DND-41 (cell line): ENCODE measurements around the gene ELAPOR1.
A peak's percentile ranks its signal among the peaks of the same experiment; 100 is the strongest.

Experiments
- ATAC-seq: fragments of 200-7000 bp; cut with Tn5 transposase; 3 replicates; pipeline ENCODE4 v1.9.1; 2021; ENCODE audit warnings: low read depth; ENCODE audit not compliant: insufficient read depth
- DNase-seq: peaks from one replicate; pipeline ENCODE4 v3.0.0-alpha.2; 2020
- H2AFZ ChIP-seq: 2 replicates; pipeline ENCODE4 v1.6.0; 2012; ENCODE audit warnings: low read depth, low read length
- H3K27ac ChIP-seq: 2 replicates; pipeline ENCODE4 v1.5.1; 2012; ENCODE audit warnings: low read length, inconsistent platforms
- H3K27me3 ChIP-seq: fragments of 200-600 bp; sonication (generic); 2 replicates; pipeline ENCODE4 v1.6.0; 2012; ENCODE audit warnings: low read length, mild to moderate bottlenecking, inconsistent platforms; ENCODE audit not compliant: insufficient read depth, poor library complexity
- H3K36me3 ChIP-seq: 2 replicates; pipeline ENCODE4 v1.5.1; 2012; ENCODE audit warnings: low read length, inconsistent platforms; ENCODE audit not compliant: insufficient read depth
- H3K4me1 ChIP-seq: 2 replicates; pipeline ENCODE4 v1.5.1; 2012; ENCODE audit warnings: mild to moderate bottlenecking, low read length; ENCODE audit not compliant: insufficient read depth
- H3K4me2 ChIP-seq: 2 replicates; pipeline ENCODE4 v1.6.0; 2012; ENCODE audit warnings: mild to moderate bottlenecking, moderate library complexity, low read length, inconsistent platforms; ENCODE audit not compliant: insufficient read depth
- H3K4me3 ChIP-seq, 2 experiments: fragments of 200-600 bp in 1 of 2; shearing (Covaris generic) in 1 of 2; 2 replicates each; pipeline ENCODE4 v1.5.1; 2012 to 2016; ENCODE audit warnings: inconsistent platforms in 2 of 2, low read length in 2 of 2, mild to moderate bottlenecking in 2 of 2, low read depth in 1 of 2, moderate library complexity in 1 of 2
- H3K79me2 ChIP-seq: 2 replicates; pipeline ENCODE4 v1.6.0; 2012; ENCODE audit warnings: low read length, inconsistent platforms; ENCODE audit not compliant: insufficient read depth
- H3K9ac ChIP-seq: 2 replicates; pipeline ENCODE4 v1.6.0; 2012; ENCODE audit warnings: low read depth, mild to moderate bottlenecking, inconsistent platforms, low read length, moderate library complexity
- H3K9me3 ChIP-seq: 2 replicates; pipeline ENCODE4 v1.5.1; 2012; ENCODE audit warnings: low read length, moderate library complexity, mild to moderate bottlenecking, inconsistent platforms; ENCODE audit not compliant: insufficient read depth, severe bottlenecking
- H4K20me1 ChIP-seq: 2 replicates; pipeline ENCODE4 v1.6.0; 2012; ENCODE audit warnings: low read length; ENCODE audit not compliant: insufficient read depth
- CTCF ChIP-seq: IDR thresholded peaks from 2 replicates; pipeline ENCODE4 v1.5.1; 2012; ENCODE audit warnings: borderline replicate concordance, low read length, moderate library complexity, mild to moderate bottlenecking; ENCODE audit not compliant: poor library complexity, severe bottlenecking; ENCODE audit errors: extremely low read depth
- EZH2 ChIP-seq: IDR thresholded peaks from 3 replicates; pipeline ENCODE4 v1.6.1; 2012; ENCODE audit warnings: borderline replicate concordance, low read depth, mild to moderate bottlenecking, moderate library complexity, low read length, inconsistent platforms; ENCODE audit not compliant: severe bottlenecking

The ELAPOR1 gene

DNA sequence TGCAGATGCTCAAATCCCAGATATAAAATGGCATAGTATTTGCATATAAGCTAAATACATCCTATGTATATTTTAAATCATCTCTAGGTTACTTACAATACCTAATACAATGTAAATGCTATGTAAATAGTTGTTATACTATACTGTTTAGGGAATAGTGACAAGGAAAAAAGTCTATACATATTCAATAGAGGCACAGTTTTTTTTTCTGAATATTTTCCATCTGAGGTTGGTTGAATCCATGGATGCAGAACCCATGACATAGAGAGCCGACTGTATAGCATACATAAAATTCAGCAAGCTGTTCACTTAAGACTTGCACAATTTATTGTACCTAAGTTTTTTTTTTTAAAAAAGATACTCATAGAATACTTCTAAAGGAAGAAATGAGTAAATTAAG, 44.6 kb upstream of the ELAPOR1 start:
- H3K4me1 ChIP-seq: peaks cover under 1% of the 10 kb centered on the region; the same call in 1 of the 2 replicates
- H3K36me3 ChIP-seq: peaks cover 14% of the 10 kb centered on the region; the same call in 1 of the 2 replicates
- no peaks in the 10 kb centered on the region for H4K20me1 ChIP-seq
- no peak overlapping the region for H2AFZ ChIP-seq
- no peaks in the 10 kb centered on the region for H3K9me3 ChIP-seq
- ATAC-seq (no peak), DNase-seq (no peak)
- no peak overlapping the region for H3K9ac ChIP-seq
- no peak overlapping the region for H3K27ac ChIP-seq
- H3K4me3 ChIP-seq: no peak overlapping the region
- TF ChIP-seq EZH2 (no peak), CTCF (no peak)
- H3K27me3 ChIP-seq: no peaks in the 10 kb centered on the region
- peaks cover 10% of the 10 kb centered on the region; the same call in 1 of the 2 replicates for H3K79me2 ChIP-seq
- no peak overlapping the region for H3K4me2 ChIP-seq

- peak within 1 kb of the TSS; percentile 80 for H2AFZ ChIP-seq
- TF ChIP-seq CTCF: peak; percentile 7
- no peak for TF ChIP-seq EZH2
Measured at GRCh38 chr1:109075531-109076490, 38.1 kb upstream of the ELAPOR1 start, which contains the start of gene TAF13. Gene TAF13, minus strand, starts transcription at chr1:109076003. Its CDS starts 56 bp downstream, at chr1:109075947.

DNA sequence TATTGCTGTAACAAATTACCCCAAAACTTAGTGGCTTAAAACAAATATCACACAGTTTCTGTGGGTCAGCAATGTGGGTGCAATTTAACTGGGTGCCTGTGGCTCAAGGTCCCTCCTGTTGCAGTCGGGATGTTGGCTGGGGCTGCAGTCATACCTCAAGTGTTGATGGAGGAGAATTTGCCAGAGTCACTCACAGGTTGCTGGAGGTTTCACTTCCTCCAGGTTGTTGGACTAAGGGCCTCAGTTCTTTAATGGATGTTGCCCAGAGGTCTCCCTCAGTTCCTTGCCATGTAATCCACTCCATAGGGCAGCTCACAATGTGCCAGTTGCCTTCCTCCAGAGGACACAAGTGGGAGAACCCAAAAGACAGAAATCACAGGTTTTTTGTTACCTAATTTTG, 35.6 kb upstream of the ELAPOR1 start:
- no peak for ATAC-seq

More at GRCh38 chr1:109075531-109076490, 38.1 kb upstream of the ELAPOR1 start, which contains the start of gene TAF13:
- peak; percentile 90 for DNase-seq
- Histone ChIP-seq H3K4me1 (peaks cover 20% of the 10 kb centered on the region), H3K9me3 (no peaks in the 10 kb centered on the region), H3K79me2 (peaks cover 23% of the 10 kb centered on the region), H3K36me3 (no peaks in the 10 kb centered on the region), H3K9ac (peak within 1 kb of the TSS; percentile 64), H3K27me3 (no peaks in the 10 kb centered on the region), H4K20me1 (no peaks in the 10 kb centered on the region), H3K27ac (peak within 1 kb of the TSS; percentile 87), H3K4me3 (peak within 1 kb of the TSS; percentile 66 to 78), H3K4me2 (peak within 1 kb of the TSS; percentile 93)
- ATAC-seq: peak; percentile 99

More for the DNA sequence above, 35.6 kb upstream of the ELAPOR1 start:
- Histone ChIP-seq H3K9ac (no peak overlapping the region), H4K20me1 (no peaks in the 10 kb centered on the region), H2AFZ (no peak overlapping the region), H3K9me3 (no peaks in the 10 kb centered on the region), H3K4me1 (peaks cover 20% of the 10 kb centered on the region), H3K27ac (no peak overlapping the region), H3K4me2 (no peak overlapping the region), H3K36me3 (no peaks in the 10 kb centered on the region), H3K4me3 (no peak overlapping the region), H3K79me2 (peaks cover 17% of the 10 kb centered on the region), H3K27me3 (no peaks in the 10 kb centered on the region)
- no peak for DNase-seq
- TF ChIP-seq EZH2 (no peak), CTCF (no peak)
